Psoas muscle (tissue), 8 donors: ENCODE measurements around the gene THEMIS. TPM values are rescaled to one million over a fixed set of nuclear protein-coding genes. Genes with fewer than 3 reads are reported as not detected.
A peak's percentile ranks its signal among the peaks of the same experiment; 100 is the strongest.
"Not testable (repeated sequence)": the region's sequence is repeated elsewhere in the genome, so short reads cannot be mapped to it uniquely, and the experiment has no call there.

ENCODE experiments used
- ATAC-seq, 4 donors: fragments of 200-7000 bp; cut with Tn5 transposase; one replicate each; pipeline ENCODE4 v1.9.1; 2020; ENCODE audit warnings: moderate library complexity in 3 of 4, mild to moderate bottlenecking in 2 of 4
- DNase-seq, 2 donors: peaks; one replicate each; pipeline ENCODE4 v3.0.0-alpha.2; 2020
- H3K27ac ChIP-seq: fragments of 200-600 bp; one replicate; pipeline ENCODE4 v1.8.0; 2022
- H3K27me3 ChIP-seq, 3 donors: fragments of 200-600 bp in 1 of 3; one replicate each; pipeline versions ENCODE4 v1.6.1 to v1.8.0; 2013 to 2022; ENCODE audit warnings: low read length in 2 of 3, mild to moderate bottlenecking in 2 of 3, moderate library complexity in 1 of 3; ENCODE audit not compliant: insufficient read depth in 3 of 3
- H3K36me3 ChIP-seq, 2 donors: fragments of 200-600 bp in 1 of 2; one replicate each; pipeline versions ENCODE4 v1.6.1 to v1.8.0; 2013 to 2022; ENCODE audit warnings: low read depth in 1 of 2, mild to moderate bottlenecking in 1 of 2, moderate library complexity in 1 of 2; ENCODE audit not compliant: insufficient read depth in 1 of 2
- H3K4me1 ChIP-seq: fragments of 200-600 bp; one replicate; pipeline ENCODE4 v1.8.0; 2022
- H3K4me3 ChIP-seq: fragments of 200-600 bp; one replicate; pipeline ENCODE4 v1.8.0; 2022; ENCODE audit warnings: mild to moderate bottlenecking
- H3K9me3 ChIP-seq: fragments of 200-600 bp; one replicate; pipeline ENCODE4 v1.8.0; 2022
- CTCF ChIP-seq: fragments of 200-600 bp; IDR thresholded peaks from one replicate; pipeline ENCODE4 v1.8.0; 2022; ENCODE audit warnings: antibody characterized with exemption
- WGBS, 3 donors: extraction: QIAGEN DNeasy Blood & Tissue Kit; methylation state at CpG; one replicate each; pipeline versions ENCODE4 v1.1.6 to v1.1.7; 2013; 5-methylcytosine and 5-hydroxymethylcytosine counted together
- intact Hi-C, 2 donors: fragments of 100-400 bp; cut with DNase I; formaldehyde crosslinking; loops; one replicate each; pipeline versions ENCODE4 v1.11.0 to v1.14.2; 2022
- polyA plus RNA-seq, 3 donors: library from polyadenylated mRNA; stranded (reverse); fragments of 200-250 nt; gene quantifications; one replicate each; pipeline ENCODE4 v1.2.3, GENCODE V29; 2013
- total RNA-seq, 4 donors: library from RNA; stranded (reverse); fragmentation: NEBNext Ultra II Directional in 2 of 4; extraction: Animal tissue kit (Norgen Biotek cat#: 25700) in 2 of 4; gene quantifications; one replicate each; pipeline versions ENCODE4 v1.2.1 to v1.2.4, GENCODE V29; 2021 to 2023
- donor health status: healthy with polysubstance abuse.
- donor health status: DM: no; HTN: no; CAD: no; lungs with moderate emphysema.
- donor health status: Bipolar disorder and iron deficiency.
- donor health status: healthy.
- donor health status: DM: yes; HTN: yes; CAD: no.
- donor health status: DM: no; HTN: no; CAD: no.
- donor health status: DM: no; HTN: no; CAD: no.
- donor health status: DM: yes; HTN: yes; CAD: no.

The THEMIS gene
- total and polyA plus RNA-seq, 7 donors, result 0.04 to 0.61 (median 0.17) TPM; not detected in 3

GRCh38 chr6:127886603-127887002 lies 14.3 kb downstream of the THEMIS start:
- ATAC-seq (no peak), DNase-seq (no peak)
- no peaks in the 10 kb centered on the region for H3K4me1 ChIP-seq
- intact Hi-C loops, result no loop called here
- WGBS, 3 donors, result 38 to 46% (median 40%) methylated on average over 3 of the region's 3 CpGs
- H3K27ac ChIP-seq, result no peak overlapping the region
- H3K9me3 ChIP-seq, result no peaks in the 10 kb centered on the region
- no peaks in the 10 kb centered on the region for H3K27me3 ChIP-seq
- H3K4me3 ChIP-seq, result no peak overlapping the region
- H3K36me3 ChIP-seq, result no peaks in the 10 kb centered on the region
- TF ChIP-seq CTCF, result no peak

- no peak overlapping the region for H3K27ac ChIP-seq
- no peaks in the 10 kb centered on the region for H3K27me3 ChIP-seq
- TF ChIP-seq CTCF, result no peak
- no peak overlapping the region for H3K4me3 ChIP-seq
- intact Hi-C loops, result no loop called here
- no peak for DNase-seq
- no peaks in the 10 kb centered on the region for H3K9me3 ChIP-seq
- no peak for ATAC-seq
- H3K4me1 ChIP-seq, result no peaks in the 10 kb centered on the region
- no peaks in the 10 kb centered on the region for H3K36me3 ChIP-seq
Measured at GRCh38 chr6:127884134-127884533, 16.7 kb downstream of the THEMIS start.

- H3K36me3 ChIP-seq, ATAC-seq, H3K4me1 ChIP-seq, intact Hi-C loops, DNase-seq, H3K27ac ChIP-seq, H3K27me3 ChIP-seq, H3K4me3 ChIP-seq, H3K9me3 ChIP-seq: not testable (repeated sequence)
Measured at GRCh38 chr6:127881949-127882348, 18.9 kb downstream of the THEMIS start.

DNA sequence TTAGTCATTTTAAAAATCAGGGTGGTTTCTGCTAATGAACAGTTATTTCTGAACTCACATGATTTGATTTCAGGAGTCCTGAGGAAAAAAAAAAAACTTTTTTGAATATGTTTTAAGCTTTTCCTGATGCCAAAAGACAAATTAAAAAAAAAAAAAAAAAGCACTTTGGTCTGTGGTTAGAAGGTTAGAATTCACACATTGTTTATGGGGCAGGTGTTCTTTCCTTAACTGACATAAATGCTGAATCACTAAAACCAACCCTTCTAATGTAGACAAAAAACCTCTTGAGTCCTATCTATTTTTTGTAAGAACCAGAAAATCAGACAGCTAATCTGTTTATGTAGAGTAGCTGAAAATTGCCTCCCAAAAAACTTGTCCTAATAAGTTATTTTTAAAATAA lies 20.4 kb downstream of the THEMIS start:
- H3K27me3 ChIP-seq, result no peaks in the 10 kb centered on the region
- no peaks in the 10 kb centered on the region for H3K9me3 ChIP-seq
- no peaks in the 10 kb centered on the region for H3K4me1 ChIP-seq
- intact Hi-C loops, result no loop called here
- ATAC-seq (no peak), DNase-seq (no peak)
- no peaks in the 10 kb centered on the region for H3K36me3 ChIP-seq
- TF ChIP-seq CTCF, result no peak
- H3K27ac ChIP-seq, result no peak overlapping the region
- no peak overlapping the region for H3K4me3 ChIP-seq

DNA sequence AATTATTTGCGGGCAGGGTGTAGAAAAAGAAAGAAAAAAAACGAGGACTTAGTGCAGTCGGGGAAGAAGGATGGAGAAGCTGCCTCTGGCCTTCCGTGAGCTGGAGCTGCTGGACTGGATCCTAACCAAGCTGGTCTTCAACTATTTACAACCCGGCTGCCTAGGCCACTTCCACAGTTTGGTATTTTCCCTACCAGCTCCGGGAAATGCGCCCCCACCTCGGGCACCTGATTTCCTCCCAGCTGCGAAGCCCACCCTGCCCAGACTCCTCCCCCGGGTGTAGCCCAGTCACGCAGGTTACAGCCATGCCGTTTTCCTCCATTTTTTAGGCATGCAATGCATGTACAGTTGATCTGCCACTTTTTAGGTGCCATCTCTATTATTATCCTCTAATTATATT lies 21.2 kb downstream of the THEMIS start:
- Histone ChIP-seq H3K27ac (no peak overlapping the region), H3K4me1 (no peaks in the 10 kb centered on the region), H3K9me3 (no peaks in the 10 kb centered on the region), H3K27me3 (no peaks in the 10 kb centered on the region), H3K36me3 (no peaks in the 10 kb centered on the region), H3K4me3 (peak overlapping the region; percentile 28)
- no peak for TF ChIP-seq CTCF
- intact Hi-C loops, result no loop called here
- no peak for ATAC-seq
- 12 to 19% (median 17%) methylated on average over 12 of the region's 12 CpGs for WGBS, 3 donors
- peak in 1 of 2 donors; percentile 44 for DNase-seq
